HepG2 (cell line): ENCODE data around the gene MTA2. TPM values are rescaled to one million over a fixed set of nuclear protein-coding genes. Genes with fewer than 3 reads are reported as not detected.
A peak's percentile ranks its signal among the peaks of the same experiment; 100 is the strongest.

Experiments used
- NFIB ChIP-seq: sonication (generic); formaldehyde crosslinking; IDR thresholded peaks from 2 replicates; pipeline ENCODE4 v1.9.0; 2021; ENCODE audit warnings: missing genetic modification reagents, mild to moderate bottlenecking, borderline replicate concordance
- NFYC ChIP-seq: IDR thresholded peaks from 2 replicates; pipeline ENCODE4 v1.6.1; 2016; ENCODE audit warnings: missing genetic modification reagents, missing compliant biosample characterization
- TFDP1 ChIP-seq: IDR thresholded peaks from 2 replicates; pipeline ENCODE4 v1.6.1; 2016; ENCODE audit warnings: missing compliant biosample characterization, missing genetic modification reagents, borderline replicate concordance
- ZBTB8A ChIP-seq: sonication (generic); formaldehyde crosslinking; IDR thresholded peaks from 2 replicates; pipeline ENCODE4 v1.4.0; 2020; ENCODE audit warnings: mild to moderate bottlenecking, low read depth, missing genetic modification reagents, borderline replicate concordance
- ZMYM4 ChIP-seq: sonication (generic); formaldehyde crosslinking; IDR thresholded peaks from 2 replicates; pipeline ENCODE4 v1.8.1; 2023; ENCODE audit warnings: mild to moderate bottlenecking, missing genetic modification reagents
- ZNF234 ChIP-seq: sonication (generic); formaldehyde crosslinking; conservative IDR thresholded peaks from 2 replicates; pipeline ENCODE4 v1.5.1; 2020; ENCODE audit warnings: mild to moderate bottlenecking, missing genetic modification reagents
- ZNF281 ChIP-seq: sonication (generic); formaldehyde crosslinking; IDR thresholded peaks from 2 replicates; pipeline ENCODE4 v1.4.0; 2020; ENCODE audit warnings: missing genetic modification reagents, borderline replicate concordance
- ZNF326 ChIP-seq: sonication (generic); formaldehyde crosslinking; IDR thresholded peaks from 2 replicates; pipeline ENCODE4 v1.4.0; 2020; ENCODE audit warnings: missing genetic modification reagents, borderline replicate concordance
- ZNF34 ChIP-seq: sonication (generic); formaldehyde crosslinking; IDR thresholded peaks from 2 replicates; pipeline ENCODE4 v1.4.0; 2020; ENCODE audit warnings: mild to moderate bottlenecking, missing genetic modification reagents, borderline replicate concordance
- ZNF432 ChIP-seq: sonication (generic); formaldehyde crosslinking; IDR thresholded peaks from 2 replicates; pipeline ENCODE4 v1.5.0; 2020; ENCODE audit warnings: missing genetic modification reagents, mild to moderate bottlenecking, borderline replicate concordance
- polyA plus RNA-seq, 8 experiments: library from polyadenylated mRNA; depleted of rRNA in 3 of 8; stranded (reverse) in 7 of 8; unstranded in 1 of 8; fragments of >200 nt; fragmentation: Illumina TruSeq in 4 of 8; extraction: Trizol in 4 of 8; gene quantifications; 2 replicates each; pipeline versions ENCODE4 v1.2.1 to v1.2.3, GENCODE V29; 2011 to 2016; ENCODE audit warnings: low read depth in 4 of 8, missing spikeins in 1 of 8, mixed read lengths in 1 of 8; ENCODE audit not compliant: insufficient read depth in 1 of 8
- total RNA-seq, 5 experiments: library from RNA; depleted of rRNA; stranded (reverse); fragments of >200 nt; fragmentation: Illumina TruSeq; extraction: Trizol; gene quantifications; 2 replicates each; pipeline ENCODE4 v1.2.3, GENCODE V29; 2016; ENCODE audit warnings: low read depth in 1 of 5
- TF ChIP-seq, protein P1 (sequence below): sonication (generic); formaldehyde crosslinking; IDR thresholded peaks from 2 replicates; pipeline ENCODE4 v1.8.0; 2022; ENCODE audit warnings: missing genetic modification reagents, mild to moderate bottlenecking, moderate library complexity, borderline replicate concordance
- TF ChIP-seq, protein P2 (sequence below): sonication (generic); formaldehyde crosslinking; IDR thresholded peaks from 2 replicates; pipeline ENCODE4 v1.5.1; 2020; ENCODE audit warnings: mild to moderate bottlenecking, missing genetic modification reagents, moderate library complexity
- TF ChIP-seq, protein P3 (sequence below): sonication (generic); formaldehyde crosslinking; IDR thresholded peaks from 2 replicates; pipeline ENCODE4 v1.8.0; 2022; ENCODE audit warnings: missing genetic modification reagents, mild to moderate bottlenecking, borderline replicate concordance

The MTA2 gene
- total and polyA plus RNA-seq, 2 of the 13 experiments (the other 11 are each of a cell fraction or from before 2014, with no cell fraction given): 14.0 to 70.0 TPM

GRCh38 chr11:62645946-62646824 lies 44.5 kb upstream of the MTA2 start, which contains the start of gene GANAB (continued):
- TF ChIP-seq ZNF281 (CRISPR knock-in tag) (0 out of 2 replicates have a peak, but pooled peaks have one; percentile 13), ZNF326 (CRISPR knock-in tag) (no peak), NFIB (CRISPR knock-in tag) (no peak), ZNF234 (no peak), TFDP1 (CRISPR knock-in tag) (peak; percentile 85), ZBTB8A (CRISPR knock-in tag) (peak; percentile 62; the same call in 1 of the 2 replicates), ZNF34 (CRISPR knock-in tag) (no peak), ZMYM4 (CRISPR knock-in tag) (no peak; the same call in 1 of the 2 replicates), NFYC (CRISPR knock-in tag) (peak; percentile 83), ZNF432 (CRISPR knock-in tag) (no peak)
- TF ChIP-seq, protein P1, sequence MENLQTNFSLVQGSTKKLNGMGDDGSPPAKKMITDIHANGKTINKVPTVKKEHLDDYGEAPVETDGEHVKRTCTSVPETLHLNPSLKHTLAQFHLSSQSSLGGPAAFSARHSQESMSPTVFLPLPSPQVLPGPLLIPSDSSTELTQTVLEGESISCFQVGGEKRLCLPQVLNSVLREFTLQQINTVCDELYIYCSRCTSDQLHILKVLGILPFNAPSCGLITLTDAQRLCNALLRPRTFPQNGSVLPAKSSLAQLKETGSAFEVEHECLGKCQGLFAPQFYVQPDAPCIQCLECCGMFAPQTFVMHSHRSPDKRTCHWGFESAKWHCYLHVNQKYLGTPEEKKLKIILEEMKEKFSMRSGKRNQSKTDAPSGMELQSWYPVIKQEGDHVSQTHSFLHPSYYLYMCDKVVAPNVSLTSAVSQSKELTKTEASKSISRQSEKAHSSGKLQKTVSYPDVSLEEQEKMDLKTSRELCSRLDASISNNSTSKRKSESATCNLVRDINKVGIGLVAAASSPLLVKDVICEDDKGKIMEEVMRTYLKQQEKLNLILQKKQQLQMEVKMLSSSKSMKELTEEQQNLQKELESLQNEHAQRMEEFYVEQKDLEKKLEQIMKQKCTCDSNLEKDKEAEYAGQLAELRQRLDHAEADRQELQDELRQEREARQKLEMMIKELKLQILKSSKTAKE (CRISPR knock-in tag): no peak
- TF ChIP-seq, protein P2, sequence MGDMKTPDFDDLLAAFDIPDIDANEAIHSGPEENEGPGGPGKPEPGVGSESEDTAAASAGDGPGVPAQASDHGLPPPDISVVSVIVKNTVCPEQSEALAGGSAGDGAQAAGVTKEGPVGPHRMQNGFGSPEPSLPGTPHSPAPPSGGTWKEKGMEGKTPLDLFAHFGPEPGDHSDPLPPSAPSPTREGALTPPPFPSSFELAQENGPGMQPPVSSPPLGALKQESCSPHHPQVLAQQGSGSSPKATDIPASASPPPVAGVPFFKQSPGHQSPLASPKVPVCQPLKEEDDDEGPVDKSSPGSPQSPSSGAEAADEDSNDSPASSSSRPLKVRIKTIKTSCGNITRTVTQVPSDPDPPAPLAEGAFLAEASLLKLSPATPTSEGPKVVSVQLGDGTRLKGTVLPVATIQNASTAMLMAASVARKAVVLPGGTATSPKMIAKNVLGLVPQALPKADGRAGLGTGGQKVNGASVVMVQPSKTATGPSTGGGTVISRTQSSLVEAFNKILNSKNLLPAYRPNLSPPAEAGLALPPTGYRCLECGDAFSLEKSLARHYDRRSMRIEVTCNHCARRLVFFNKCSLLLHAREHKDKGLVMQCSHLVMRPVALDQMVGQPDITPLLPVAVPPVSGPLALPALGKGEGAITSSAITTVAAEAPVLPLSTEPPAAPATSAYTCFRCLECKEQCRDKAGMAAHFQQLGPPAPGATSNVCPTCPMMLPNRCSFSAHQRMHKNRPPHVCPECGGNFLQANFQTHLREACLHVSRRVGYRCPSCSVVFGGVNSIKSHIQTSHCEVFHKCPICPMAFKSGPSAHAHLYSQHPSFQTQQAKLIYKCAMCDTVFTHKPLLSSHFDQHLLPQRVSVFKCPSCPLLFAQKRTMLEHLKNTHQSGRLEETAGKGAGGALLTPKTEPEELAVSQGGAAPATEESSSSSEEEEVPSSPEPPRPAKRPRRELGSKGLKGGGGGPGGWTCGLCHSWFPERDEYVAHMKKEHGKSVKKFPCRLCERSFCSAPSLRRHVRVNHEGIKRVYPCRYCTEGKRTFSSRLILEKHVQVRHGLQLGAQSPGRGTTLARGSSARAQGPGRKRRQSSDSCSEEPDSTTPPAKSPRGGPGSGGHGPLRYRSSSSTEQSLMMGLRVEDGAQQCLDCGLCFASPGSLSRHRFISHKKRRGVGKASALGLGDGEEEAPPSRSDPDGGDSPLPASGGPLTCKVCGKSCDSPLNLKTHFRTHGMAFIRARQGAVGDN (CRISPR knock-in tag): peak; percentile 76
- TF ChIP-seq, protein P3, sequence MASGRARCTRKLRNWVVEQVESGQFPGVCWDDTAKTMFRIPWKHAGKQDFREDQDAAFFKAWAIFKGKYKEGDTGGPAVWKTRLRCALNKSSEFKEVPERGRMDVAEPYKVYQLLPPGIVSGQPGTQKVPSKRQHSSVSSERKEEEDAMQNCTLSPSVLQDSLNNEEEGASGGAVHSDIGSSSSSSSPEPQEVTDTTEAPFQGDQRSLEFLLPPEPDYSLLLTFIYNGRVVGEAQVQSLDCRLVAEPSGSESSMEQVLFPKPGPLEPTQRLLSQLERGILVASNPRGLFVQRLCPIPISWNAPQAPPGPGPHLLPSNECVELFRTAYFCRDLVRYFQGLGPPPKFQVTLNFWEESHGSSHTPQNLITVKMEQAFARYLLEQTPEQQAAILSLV: no peak; the same call in 1 of the 2 replicates
